Femur (tissue), 1 donor: ENCODE data around the gene SLC6A13.
"Not testable (repeated sequence)": the region's sequence is repeated elsewhere in the genome, so short reads cannot be mapped to it uniquely, and the experiment has no call there.

Experiments
- DNase-seq: peaks from one replicate; pipeline ENCODE4 v3.0.0-alpha.2; 2017

SLC6A13 gene

GRCh38 chr12:263574-263973 is 938 bp upstream of the SLC6A13 start:
- no peak for DNase-seq

DNA sequence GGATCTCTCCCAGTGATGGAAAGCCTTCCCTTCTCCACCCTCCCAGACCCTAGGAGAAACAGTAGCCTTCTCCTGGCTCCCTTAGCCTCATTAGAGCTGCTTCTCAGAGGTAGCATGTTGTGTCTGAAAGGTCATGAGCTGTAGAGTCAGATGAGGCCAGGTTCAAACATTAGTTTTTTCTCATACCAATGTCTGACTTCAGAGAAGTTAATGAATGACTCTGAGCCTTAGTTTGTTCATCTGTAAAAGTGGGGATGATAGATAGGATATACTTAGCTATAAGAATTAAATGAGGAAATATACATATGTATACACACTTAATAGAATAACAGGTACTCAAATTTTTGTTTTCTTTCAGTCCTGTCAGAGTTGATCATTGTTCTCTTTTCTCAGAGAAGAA is 523 bp downstream of the SLC6A13 start:
- no peak for DNase-seq

- DNase-seq, result no peak
These were observed 4.9 kb downstream of the SLC6A13 start for GRCh38 chr12:257521-258321.

- no peak for DNase-seq
These were observed 5.7 kb downstream of the SLC6A13 start for GRCh38 chr12:256958-257357.

DNA sequence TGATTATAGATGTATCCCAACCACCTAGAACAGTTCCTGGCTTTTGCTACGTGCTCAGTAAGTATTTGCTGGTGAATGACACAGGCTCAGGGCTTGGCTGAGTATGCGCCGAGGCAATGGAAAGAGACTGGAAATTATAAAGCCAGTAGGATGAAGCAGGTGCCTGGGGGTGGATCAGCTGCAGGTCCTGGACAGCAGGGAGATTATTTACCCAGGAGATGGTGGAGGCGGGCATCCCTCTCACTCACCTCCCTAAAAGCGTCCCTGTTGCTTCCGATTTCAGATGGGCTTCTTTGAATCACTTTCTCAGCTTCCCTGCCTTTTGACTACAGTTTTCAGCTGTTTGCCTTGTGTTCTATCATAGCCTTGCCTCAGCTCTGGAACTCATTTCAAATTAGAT is 6.4 kb downstream of the SLC6A13 start:
- no peak for DNase-seq

DNA sequence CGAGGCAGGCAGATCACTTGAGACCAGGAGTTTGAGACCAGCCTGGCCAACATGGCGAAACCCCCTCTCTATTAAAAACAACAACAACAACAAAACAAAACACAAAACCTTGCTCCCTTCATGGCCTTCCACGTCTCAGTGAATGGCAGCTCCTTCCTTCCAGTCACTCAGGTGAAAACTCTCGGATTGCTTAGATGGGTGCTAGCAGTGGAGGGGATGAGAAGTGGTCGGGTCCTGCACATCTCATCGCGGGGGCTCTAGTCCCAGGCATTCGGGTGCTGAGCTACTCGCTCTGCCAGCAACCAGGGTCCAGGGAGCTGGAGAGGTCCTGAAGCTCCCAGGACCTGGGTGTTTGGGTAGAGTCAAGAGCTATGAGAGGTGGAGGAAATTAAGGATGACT is 7.7 kb downstream of the SLC6A13 start:
- DNase-seq, result no peak

DNA sequence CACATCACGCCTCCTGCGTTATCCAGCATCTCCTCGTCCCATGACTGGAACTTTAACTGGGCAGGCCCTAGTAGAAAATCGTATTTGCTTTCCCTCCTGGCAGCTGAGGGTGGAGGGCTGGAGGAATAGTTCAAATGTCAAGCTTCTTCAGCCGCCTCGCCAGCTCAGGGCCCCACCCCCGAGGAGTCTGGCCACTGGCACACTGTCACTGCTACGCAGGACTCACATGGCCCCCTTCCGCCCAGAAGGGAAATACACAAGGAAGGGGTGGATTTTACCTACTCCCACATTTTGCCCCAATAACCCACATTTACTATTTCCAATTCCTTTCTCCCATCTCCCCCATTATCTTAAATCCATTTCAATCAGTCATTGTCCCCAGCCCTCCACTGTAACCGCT is 8.6 kb downstream of the SLC6A13 start:
- DNase-seq, result no peak

- no peak for DNase-seq
These were observed 9.4 kb downstream of the SLC6A13 start for GRCh38 chr12:253116-253831.

DNA sequence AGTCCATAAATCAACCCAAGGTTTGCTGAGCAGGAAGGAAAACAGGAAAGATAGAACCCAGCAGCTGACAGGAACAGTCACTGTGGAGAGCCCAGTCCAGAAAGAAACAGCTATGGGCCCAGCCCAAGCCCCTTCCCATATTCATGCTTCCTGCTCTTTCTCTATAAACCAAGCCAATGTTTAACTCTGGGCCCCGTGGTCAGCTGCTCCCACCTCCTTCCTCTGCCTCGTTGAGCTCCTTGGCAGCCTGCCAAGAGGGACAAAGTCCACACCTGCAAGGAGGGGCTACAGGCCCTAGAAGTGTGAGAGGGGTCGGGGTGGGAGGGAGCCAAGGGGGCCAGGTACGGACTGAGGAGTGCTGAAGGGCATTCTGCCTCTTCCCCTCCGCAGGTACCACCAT is 10.0 kb downstream of the SLC6A13 start:
- no peak for DNase-seq

GRCh38 chr12:247271-247670 is 15.4 kb downstream of the SLC6A13 start:
- no peak for DNase-seq

DNA sequence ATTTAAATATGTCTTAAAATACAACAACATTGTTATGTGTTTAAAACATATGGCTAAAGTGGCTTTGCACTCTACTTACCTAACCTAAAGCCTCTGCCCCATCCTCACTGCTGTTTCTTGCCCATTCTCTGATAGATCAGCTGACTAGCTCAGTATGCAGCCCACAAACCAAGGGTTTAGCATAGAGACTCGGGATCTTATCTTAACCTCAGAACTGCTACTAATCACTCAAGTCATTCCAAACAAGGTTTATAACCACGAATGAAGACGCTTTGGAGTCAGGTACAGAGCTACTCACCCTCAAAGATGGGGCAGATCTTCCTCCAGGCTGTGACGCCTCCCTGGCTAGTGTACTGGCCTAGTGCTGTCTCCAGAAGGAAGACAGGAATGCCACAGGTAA is 19.3 kb downstream of the SLC6A13 start:
- DNase-seq, result no peak

GRCh38 chr12:242496-242895 is 20.1 kb downstream of the SLC6A13 start:
- DNase-seq, result no peak

DNA sequence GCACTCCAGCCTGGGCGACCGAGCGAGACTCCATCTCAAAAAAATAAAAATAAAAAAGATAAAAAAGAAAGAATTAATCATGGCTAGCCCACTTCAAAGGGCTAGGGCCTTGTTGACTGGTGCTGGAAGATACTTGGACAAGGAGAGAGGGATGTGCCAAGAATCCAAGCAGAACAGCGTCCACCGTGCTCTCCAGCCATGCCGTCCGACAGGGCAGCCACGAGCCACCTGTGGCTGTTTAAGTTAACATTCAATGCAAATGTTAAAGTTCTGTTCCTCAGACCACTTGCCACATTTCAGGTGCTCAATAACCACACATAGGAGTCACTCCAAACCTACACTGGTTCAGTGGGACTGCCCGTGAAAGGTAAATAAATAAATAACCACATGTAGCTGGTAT is 21.4 kb downstream of the SLC6A13 start:
- no peak for DNase-seq

DNA sequence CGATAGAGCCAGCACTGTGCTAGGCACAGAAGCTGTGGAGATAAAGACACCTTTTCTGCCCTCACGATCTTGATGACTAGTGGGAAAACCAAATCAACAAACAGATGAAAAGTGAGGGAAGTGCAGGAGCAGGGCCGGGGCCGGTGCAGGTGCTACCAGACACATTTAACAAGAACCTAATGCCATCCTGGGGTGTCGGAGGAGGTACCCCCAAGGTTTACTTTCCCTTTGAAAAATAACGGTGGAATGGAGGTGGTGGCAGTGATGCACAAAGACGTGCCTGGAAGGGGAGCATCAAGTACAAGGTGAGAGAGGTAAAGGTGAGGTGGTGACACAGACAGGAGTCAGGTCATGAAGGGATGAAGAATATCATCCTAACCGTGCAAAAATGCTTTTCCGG is 22.1 kb downstream of the SLC6A13 start:
- DNase-seq, result no peak

- no peak for DNase-seq
These were observed 23.8 kb downstream of the SLC6A13 start for GRCh38 chr12:238736-239398.

DNA sequence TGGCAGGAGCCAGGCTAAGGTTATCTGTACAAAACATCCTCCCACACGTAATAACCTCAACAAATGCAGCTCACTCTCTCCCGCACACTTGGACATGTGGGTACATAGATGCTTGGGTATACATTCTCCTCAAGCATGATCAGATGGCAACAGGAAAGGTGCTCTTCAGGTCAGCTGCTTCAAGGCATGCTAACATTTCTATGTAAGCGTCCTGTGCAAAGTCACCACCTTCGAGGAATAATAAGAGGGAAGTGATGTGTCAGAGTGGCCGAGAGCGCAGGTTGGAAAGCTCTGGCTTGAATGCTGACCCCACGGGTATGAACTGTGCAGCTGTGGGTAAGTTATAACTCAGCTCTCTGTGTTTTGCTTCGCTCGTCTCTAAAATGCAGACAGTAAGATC is 24.5 kb downstream of the SLC6A13 start:
- DNase-seq, result no peak

GRCh38 chr12:237026-237815 is 25.4 kb downstream of the SLC6A13 start:
- no peak for DNase-seq

GRCh38 chr12:236445-236844 is 26.2 kb downstream of the SLC6A13 start:
- DNase-seq, result no peak

GRCh38 chr12:235967-236366 is 26.7 kb downstream of the SLC6A13 start:
- DNase-seq, result not testable (repeated sequence)

DNA sequence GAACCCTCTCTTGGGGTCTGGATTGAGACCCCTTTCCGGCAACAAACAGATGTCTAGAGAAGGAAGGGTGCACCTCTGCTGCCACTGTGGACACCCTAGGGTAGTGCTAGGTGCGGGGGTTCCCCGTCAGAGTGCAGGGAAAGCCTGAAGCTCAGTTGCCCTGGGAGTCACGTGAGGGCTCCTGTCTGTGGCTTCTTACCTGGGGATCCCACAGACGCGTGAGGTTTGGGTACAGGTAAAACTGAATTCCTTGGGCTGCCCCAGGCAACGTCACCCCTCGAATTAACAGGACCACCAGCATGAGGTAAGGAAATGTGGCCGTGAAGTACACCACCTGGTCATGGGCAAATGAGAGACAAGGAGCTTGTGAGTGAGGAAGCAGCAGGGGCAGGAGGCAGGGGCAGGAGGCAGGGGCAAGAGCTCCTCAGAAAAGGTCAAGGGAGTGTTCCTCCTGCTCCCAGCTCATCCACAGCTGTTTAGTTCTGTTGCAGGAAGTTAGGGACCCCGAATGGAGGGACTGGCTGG is 27.7 kb downstream of the SLC6A13 start:
- DNase-seq, result no peak

DNA sequence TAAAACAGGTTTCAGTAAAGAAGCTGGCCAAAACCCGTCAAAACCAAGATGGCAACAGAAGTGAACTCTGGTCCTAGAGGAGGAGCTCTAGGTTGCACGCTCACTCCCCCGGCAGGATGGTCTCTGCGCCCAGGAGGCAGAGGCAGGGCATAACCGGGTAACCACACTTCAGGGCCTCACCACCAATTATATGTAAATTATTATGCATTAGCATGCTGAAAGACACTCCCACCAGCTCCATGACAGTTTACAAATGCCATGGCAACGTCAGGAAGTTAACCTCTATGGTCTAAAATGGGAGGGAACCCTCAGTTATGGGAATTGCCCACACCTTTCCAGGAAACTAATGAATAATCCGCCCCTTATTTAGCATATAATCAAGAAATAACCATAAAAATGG is 28.6 kb downstream of the SLC6A13 start:
- no peak for DNase-seq

DNA sequence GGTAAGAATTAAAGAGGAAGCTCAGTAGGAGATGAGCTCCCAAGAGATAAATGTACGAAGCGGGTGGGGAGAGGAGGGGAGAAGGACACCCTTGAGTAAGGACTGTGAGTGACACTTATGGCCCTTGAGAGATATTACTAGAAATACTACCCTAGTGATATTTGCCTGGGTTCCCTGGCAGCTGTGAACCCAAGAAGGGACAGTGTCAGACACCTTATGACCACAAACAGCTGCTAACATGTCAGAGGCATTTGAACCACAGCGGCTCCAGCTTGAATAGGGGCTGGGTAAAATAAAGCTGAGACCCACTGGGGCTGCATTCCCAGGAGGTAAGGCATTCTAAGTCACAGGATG is 29.0 kb downstream of the SLC6A13 start:
- no peak for DNase-seq
